GM18867 (cell line): ENCODE results near the gene RAMP3.
"Not testable (repeated sequence)": the region's sequence is repeated elsewhere in the genome, so short reads cannot be mapped to it uniquely, and the experiment has no call there.

Experiments
- ATAC-seq: cut with Tn5 transposase; IDR thresholded peaks from one replicate; pipeline ENCODE4 v1.9.1; 2021; ENCODE audit warnings: mild to moderate bottlenecking, moderate library complexity; ENCODE audit not compliant: unreplicated experiment

Gene RAMP3

DNA sequence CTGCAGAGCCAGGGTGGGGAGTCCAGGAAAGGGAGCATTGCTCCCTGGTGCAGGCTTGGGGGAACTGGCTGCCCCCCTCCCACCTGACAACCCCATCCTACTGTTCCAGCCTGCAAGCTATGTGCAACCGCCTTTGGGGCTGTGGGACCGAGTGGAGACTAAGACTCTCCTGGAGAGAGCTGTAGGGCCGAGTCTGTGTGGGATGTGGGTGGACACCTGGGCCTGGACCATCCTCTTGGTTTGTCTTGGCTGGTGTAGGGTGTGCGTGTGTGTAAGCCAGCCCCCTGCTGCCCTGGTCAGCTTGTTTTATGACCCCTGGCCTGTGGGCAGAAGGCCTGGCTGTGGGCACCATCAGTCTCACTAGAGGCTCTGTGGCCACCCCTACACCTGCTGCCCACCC is 1.6 kb upstream of the RAMP3 start:
- ATAC-seq, result no peak

GRCh38 chr7:45156516-45157272 is 897 bp upstream of the RAMP3 start:
- no peak for ATAC-seq

DNA sequence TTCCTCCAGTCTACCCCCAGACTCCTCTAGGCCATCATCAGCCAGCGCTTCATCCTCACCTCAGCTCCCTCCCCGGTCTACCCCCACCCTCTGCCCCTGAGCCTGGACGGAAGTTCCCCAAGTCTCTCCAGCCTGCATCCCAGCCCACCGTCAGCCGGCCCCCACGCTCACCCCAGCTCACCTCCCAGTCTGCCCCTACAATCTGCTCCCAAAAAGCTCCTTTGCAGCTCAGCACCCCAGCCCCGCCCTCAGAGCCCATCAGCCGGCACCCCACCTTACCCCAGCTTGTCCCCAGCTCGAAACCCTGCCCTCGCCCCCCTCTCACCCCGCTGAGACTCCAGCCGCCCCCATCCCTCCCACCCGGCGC is 322 bp upstream of the RAMP3 start:
- no peak for ATAC-seq

GRCh38 chr7:45158471-45158870 is 880 bp downstream of the RAMP3 start:
- ATAC-seq, result no peak

- ATAC-seq, result no peak
Measured at GRCh38 chr7:45159296-45159695, 1.7 kb downstream of the RAMP3 start.

GRCh38 chr7:45160417-45160881 is 2.9 kb downstream of the RAMP3 start:
- ATAC-seq, result no peak

DNA sequence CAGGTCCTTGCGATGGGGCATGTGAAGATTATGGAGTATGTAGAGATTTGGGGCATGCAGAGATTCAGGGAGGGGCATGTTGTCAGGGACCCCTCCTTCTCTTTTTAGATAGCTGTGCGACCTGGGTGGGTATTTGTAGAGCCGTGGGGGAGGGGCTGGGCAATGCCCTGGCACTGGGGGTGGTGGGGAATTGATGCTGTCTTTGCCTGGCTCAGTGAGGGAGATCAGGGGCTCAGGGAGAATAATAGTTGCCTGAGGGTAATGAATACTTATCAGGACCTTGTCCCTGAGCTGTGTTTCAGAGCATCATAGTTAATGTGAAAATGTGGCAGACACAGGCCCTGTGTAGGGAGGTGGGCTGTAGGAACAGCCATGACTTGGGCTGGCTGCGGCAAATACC is 3.5 kb downstream of the RAMP3 start:
- no peak for ATAC-seq

GRCh38 chr7:45161842-45162241 is 4.3 kb downstream of the RAMP3 start:
- ATAC-seq, result no peak

DNA sequence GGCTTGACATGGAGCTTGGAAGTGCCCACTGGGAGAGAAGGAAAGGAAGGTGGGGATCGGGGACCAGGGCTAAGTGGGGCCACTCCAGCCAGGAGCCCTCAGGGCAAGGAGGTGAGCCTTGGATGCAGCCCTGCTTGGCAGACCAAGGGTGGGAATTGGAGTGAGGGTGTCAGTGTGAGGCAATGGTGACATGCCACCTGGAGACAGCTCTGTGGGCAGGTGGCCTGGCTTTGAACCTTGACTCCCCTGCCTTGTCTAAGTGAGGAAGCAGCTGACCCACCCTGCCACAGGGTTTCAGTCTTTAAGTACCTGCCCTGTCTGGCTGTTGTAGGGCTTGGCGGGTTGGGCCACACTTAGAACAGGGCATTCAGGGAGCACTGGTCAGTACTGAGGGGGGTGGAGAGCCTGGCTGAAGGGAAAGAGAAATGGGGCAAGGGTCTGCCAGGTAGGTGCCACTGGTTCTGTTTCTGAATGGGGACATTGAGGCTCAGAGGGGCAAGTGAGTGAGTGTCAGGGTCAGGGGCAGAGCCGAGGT is 4.8 kb downstream of the RAMP3 start:
- ATAC-seq, result no peak

DNA sequence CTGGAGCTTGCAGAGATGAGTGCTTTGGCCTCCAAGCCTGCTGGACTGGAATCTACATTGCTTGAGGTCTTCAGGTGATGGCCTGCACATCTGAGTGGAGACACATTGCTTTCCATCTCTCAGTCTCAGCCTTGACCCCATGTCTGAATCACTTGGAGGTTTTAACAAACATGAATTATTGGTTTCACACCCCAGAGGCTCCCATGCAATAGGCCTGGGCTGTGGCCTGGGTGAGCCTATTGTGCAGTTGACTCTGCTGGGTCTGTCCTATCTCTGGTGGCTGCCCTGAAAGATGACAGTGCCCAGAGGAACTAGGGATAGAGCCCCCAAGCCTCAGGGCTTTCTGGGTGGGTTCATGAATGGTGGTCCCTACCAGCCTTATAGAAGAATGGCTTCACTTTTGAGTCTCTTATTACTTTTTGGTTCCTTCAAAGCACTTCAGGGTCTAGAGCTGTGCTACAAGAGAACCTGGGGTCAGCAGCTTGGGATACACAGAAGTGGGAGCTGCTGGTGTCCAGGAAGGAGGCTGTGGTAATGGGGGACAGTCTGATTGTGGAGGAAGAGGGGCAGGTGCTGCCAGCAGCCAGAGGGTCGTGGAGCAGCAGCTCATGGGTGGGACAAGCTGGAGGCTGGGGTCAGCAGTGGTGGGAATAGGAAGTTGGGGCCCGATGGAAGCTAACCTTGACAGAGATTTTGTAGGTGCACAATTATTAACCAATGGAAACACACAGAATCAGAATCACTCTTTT is 5.5 kb downstream of the RAMP3 start:
- ATAC-seq, result no peak

- ATAC-seq, result no peak
Measured at GRCh38 chr7:45163692-45164052, 6.1 kb downstream of the RAMP3 start.

DNA sequence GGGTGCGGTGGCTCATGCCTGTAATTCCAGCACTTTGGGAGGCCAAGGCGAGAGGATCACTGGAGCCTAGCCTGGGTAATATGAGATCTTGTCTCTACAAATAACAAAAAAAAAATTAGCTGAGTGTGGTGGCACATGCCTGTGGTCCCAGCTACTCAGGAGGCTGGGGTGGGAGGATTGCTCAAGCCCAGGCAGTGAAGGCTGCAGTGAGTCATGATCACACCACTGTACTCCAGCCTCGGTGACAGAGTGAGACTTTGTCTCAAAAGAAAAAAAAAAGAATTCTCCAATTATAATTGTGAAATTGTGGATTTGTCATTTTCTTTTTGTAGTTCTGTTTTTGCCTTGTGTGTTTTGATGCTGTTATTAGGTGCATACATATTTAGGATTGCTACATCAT is 6.7 kb downstream of the RAMP3 start:
- not testable (repeated sequence) for ATAC-seq

DNA sequence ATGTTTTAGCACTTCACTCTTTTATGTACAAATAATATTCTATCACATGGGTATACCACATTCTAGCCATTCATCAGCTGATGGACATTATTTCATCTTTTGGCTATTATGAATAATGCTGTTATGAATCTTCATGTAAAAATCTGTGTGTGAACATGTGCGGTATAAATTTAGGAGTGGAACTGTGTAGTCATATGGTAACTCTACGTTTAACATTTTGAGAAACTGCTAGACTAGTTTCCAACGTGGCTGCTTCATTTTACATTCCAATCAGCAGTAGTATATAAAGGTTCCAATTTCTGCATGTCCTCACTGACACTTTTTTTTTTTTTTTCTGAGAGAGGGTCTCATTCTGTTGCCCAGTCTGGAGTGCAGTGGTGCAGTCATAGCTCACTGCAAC is 8.3 kb downstream of the RAMP3 start:
- ATAC-seq, result no peak

DNA sequence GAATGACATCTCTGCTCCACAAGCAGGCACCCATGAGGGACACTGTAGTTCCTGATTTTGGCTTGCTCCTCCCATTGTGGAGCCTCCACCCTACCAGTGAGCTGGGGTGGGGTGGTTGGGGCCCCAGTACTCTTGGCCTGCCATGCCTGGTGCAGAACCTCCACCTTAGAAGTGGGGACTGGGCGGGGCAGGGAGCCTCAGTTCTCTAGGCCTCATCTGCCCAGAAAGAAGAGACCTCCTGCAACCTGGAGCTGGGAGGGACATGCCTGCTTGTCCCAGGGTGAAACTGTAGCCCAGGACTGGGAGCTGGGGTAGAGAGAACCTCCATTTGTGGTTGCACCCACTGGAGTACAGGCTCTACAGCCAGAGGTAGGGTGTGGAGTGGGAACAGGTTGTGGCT is 14.4 kb downstream of the RAMP3 start:
- ATAC-seq, result no peak

DNA sequence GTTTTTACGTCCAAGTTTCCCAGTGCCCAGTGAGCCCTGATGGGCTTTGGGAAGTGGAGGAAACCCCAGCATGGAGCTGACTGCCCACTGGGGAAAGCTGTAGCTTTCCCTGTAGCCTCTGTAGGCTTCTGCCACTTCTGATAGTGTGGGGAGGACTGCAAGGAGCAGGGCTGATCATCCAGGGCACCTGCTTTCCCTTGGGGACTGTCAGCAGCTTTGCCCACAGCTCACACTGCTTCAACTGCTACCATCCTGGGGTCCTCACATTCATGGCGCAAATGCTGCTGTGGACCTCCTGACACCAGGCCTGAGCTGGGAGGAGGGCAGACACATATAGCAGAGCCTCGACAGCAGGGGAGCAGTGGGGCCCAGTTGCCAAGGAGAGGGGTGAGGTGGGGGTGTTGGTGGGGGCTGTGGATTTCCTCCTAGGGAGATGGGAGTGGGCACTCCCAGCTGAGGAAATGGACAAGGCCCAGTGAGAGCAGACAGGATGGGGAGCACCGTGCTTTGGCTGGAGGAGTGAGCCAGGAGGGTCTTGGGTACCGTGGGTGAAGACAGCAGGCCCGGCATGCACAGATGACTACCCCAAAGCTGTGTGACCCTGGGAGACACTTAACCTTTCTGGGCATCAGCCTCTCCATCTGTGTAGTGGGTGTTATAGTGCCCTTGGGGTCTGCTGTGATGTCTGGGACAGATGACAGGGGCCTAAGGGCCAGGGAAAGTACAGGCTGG is 16.2 kb downstream of the RAMP3 start:
- no peak for ATAC-seq

DNA sequence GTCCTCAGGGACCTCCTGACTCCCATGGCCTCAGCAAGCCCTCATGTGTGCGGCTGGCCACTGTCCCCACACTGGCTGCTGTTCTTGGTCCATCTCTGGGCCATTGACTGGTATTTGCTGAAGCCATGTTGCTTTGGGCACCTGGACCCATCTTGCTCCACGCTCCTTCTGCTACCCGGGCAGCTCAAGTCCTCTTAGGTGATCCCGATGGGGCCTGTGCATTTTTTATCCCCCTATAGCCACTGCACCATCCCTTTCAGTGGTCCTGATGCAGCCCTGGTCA is 16.7 kb downstream of the RAMP3 start:
- ATAC-seq, result no peak

- no peak for ATAC-seq
Measured at GRCh38 chr7:45174966-45175765, 17.6 kb downstream of the RAMP3 start.

DNA sequence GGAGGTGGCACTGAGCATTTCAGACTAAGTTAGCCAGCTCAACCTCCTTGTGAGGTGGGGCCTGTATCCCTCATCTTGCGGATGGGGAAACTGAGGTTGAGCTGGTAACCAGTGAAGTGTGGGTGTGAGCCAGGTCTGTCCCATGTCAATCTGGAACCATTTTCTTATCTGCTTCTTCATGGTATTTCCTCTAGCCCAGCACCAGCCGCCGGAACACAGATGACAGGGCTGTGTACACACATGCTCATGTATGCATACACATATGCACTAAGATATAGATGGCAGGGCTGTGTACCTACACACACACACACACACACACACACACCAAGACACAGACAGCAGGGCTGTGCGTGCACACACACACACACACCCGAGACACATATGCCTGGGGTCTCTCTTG is 18.5 kb downstream of the RAMP3 start:
- no peak for ATAC-seq

DNA sequence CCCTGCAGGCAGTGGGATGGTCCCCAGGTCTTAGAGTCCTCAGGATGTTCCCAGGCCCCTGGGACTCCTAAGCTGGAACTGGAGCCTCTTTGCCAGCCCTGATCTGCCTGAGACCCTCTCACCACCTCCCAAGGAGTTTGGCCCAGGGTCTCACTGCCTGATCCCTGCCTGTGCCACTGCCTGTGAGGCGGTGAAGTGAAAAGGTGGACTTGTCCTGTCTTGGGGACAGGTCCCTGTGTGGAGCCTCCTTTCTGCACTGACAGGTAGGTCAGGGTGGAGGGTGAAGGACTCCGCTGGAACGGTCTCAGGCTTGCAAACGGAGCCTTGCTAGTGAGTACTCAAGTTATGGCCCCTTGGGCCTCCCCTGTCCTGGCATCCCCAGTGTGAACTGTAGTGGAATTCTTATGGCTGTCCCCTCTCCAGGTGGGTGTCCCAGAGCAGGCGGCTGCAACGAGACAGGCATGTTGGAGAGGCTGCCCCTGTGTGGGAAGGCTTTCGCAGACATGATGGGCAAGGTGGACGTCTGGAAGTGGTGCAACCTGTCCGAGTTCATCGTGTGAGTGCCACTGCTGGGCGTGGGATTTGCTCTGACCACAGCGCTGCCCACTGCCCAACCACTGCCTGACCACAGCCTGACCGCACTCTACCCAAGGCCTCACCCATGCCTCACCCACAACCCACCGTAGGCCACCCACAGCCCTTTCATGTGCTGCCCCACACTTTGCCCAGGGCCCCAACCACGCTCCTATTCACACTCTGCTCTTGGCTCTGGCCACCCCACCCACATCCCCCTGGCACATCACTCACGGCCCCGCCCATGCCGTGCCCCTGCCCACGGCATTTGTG is 19.5 kb downstream of the RAMP3 start:
- no peak for ATAC-seq

DNA sequence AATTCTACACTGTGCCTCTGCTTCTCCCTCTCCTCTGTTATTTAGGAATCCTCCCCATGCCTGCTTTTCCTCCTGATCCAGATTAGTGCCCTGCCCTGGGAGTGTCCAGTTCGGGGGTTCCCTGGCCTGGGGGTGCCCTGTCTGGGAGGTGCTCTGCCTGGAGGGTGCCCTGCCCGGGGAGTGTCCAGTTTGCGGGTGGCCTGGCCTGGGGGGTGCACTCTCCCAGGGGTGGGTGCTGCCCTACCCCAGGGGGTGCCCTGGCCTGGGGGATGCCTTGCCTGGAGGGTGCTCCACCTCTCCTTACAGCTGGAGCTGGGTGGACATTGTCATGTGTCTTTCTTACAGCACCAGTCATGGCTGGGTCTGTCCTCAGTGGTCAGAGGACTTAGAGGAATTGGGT is 20.2 kb downstream of the RAMP3 start:
- ATAC-seq, result no peak
